Jurkat, Clone E6-1 (cell line): ENCODE measurements around the gene ALG1.
"Not testable (repeated sequence)": the region's sequence is repeated elsewhere in the genome, so short reads cannot be mapped to it uniquely, and the experiment has no call there.

Experiments used
- DNase-seq: peaks from one replicate; pipeline ENCODE4 v3.0.0-alpha.2; 2011; ENCODE audit warnings: low read depth, low spot score
- H3K4me3 ChIP-seq: 2 replicates; pipeline ENCODE4 v1.5.1; 2011; ENCODE audit warnings: mild to moderate bottlenecking, low read length, control low read depth, moderate library complexity

ALG1 gene

DNA sequence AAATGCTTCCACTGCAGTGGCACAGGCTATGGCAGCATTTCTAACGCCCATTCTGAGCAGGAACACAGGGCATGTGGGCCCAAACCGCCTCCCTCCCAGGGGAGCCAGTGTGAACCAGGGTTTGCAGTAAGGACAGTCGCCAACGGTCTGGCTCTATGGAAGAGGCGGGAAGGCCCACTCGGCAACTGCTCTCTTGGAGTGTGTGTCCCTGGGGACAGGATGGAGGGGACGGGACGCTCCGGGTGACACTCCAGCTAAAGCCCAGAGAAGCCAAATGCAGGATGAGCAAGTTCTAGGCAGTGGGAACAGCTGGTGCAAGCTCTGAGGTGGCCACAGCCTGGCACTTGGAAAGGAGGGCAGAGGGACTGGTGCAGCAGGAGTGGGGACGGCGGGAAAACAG, 22.1 kb downstream of the ALG1 start:
- DNase-seq, H3K4me3 ChIP-seq: not testable (repeated sequence)

DNA sequence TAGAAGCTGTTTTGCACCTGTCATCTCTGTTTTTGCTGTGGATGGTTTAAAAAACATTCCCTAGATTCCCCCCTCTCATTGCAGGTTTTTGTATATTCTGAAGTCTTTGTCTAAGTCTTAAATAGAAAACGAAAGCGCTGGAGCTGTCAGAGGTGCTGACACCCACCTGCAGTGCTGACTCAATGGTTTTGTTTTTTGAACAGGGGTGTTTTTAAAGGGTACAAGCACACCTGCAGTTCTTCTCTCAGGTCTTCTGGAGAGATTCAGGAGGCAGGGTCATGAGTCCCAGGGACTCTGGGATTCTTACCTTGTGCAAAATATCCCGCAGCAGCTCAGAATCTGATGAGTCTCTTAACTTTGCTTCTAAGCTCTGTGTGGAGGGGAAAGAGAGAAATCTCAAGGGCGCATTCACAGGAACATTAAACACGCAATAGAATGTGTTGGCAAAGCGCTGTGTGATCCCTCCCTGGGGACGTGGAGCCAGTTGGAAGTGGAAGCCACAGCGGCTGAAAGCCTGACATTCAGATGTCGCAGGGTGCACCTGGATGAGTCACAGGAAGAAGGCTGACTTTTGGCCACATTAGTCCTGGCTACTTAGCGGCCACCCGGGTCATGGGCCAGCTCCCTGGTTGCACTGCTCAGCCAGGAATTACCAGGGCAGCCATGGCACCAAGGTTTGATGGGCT, 23.6 kb downstream of the ALG1 start:
- H3K4me3 ChIP-seq, DNase-seq: not testable (repeated sequence)

DNA sequence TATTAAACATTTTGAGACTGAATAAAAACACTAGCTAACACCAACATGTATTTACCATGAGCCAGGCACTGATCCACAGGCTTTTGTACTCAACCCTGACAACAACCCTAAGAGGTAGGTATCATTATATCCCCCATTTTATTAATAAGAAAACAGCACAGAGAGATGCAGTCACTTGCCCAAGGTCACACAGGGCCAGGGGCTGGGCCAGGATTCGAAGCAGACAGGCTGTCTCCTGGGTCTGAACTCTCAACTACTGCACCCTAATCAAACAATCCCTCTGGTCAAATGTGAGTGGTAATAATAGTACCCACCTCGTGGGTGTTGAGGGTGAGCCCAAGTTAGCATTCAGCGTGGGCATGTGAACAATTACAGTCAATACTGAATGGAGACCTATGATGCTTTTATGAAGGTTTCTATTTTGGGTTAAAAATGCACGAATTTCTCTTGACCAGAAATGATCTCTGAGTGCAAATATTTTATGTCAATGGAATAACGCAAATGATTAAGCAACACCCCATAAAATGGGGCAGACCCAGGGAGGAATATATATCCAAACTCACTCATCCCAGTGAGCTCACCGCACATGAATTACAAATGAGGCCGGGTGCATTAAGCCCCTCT, 24.9 kb downstream of the ALG1 start:
- peak overlapping the region; percentile 74 for H3K4me3 ChIP-seq
- not testable (repeated sequence) for DNase-seq

DNA sequence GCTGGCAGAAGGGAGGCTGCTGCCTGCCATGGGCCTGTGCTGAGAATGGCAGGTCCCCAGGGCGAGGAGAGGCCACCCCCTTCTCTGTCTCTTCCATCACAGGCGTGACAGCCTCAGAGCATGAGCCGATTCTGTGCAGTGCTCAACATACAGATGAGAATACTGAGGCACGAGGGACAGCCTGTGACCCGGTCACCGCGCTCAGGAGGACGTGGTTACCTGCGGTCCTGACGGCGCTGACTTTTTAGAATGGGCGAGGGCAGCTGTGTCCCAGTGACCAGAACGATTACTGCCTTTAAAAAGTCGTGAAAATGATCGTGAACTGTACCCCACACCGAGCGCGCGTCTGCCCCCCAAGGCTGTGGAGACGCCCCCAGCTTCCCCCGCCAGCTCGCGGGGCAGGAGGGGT, 25.4 kb downstream of the ALG1 start:
- peak overlapping the region; percentile 74 for H3K4me3 ChIP-seq
- not testable (repeated sequence) for DNase-seq

DNA sequence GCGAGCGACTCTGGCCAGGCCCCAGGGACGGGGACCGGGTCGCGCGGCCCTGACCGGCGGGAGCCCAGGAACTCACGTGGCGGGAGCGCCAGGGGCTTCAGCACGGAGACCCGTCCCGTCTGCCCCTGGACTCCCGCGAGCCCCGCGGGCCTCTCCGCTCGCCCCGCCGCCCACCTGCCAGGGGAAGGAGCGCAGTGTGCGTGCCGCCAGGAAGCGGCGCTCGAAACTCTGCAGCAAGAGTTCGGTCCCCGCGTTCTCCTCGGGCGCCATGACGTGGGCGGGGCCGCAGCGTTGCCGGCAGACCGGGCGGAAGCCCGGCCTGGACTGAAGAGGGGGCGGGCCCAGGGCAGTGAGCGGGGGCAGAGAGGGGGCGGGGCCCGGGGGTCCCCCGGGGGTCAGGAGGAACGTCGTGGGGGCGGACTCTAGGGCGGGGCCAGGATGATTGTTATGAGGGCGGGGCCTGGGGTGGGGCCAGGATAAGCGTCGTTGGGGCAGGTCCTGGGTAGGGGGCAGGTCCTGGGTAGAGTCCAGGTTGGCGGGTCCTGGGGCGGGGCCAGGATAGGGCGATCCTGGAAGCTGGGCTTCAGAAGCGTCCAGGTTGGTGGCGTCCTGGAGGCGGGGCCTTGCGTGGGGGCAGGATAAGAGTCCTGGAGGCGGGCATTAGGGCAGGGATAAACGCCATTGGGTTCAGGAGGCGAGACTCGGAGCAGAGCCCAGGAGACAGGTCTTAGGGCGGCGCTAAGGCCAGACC, 26.0 kb downstream of the ALG1 start, which contains the start of gene EEF2KMT:
EEF2KMT (minus strand) TSS at position 326 of the 751 bp plus-strand sequence; CDS start at position 270, 56 bp downstream.
- DNase-seq = peak; percentile 97
- peak within 1 kb of the TSS; percentile 74 for H3K4me3 ChIP-seq

DNA sequence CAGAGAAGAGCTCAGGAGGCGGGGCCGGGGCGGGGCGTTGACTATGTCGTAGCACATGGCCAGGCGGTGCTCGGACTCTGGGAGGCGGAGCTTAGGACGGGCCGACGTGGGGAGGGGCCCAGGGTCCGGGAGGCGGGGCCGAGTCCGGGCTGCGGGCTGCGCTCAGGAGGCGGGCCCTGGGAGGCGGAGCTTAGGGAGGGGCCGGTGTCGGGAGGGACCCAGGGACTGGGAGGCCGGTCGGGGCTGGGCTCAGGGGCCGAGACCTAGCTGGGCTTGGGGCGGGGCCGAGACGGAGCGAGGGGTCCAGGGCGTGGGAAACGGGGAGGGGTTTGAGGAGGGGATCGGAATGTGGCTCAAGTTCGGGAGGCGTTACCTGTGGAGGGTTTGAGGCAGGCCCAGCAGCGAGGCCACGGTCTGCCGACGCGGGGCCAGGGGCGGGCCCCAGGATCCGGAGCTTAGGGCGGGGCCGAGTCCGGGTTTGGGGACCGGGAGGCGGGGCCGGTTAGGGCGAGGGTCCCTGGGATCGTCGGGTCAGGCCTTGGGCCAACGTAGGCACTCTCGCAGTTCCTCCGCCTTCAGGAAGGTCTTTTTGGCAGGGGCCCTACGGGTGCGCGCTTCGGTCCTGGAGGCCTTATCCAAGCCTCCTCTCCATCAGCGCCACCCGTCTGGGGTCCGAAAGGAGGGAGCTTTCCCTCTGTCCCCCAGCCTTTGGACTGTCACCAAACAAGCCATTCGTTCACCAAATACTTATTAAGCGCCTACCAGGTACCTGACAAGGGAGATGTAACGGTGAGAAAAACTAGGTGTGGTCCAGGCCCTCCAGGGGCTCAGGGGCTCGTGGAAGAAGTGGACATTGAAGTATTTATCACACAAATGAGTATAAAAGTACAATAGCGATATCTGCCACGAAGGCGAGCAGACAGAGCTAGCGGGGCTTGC, 26.8 kb downstream of the ALG1 start:
- H3K4me3 ChIP-seq = peak overlapping the region; percentile 51

DNA sequence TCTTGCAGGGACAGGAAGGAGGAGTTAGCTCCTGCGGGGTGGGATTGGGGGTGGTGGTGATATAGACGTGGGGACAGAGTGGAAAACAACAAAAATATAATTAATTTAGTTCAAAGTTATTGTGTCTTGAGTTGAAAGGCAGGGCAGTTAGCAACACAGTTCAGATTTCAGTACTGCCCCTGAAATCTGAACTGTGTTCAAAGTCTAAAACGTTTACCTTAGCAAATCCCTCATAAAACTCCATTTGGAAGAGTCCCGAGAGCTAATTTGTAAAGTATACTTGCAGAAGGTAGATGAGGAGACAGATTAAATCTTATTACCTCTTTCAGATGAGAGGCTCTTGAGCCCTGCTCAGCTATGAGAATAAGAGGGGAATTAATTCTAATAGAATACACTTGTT, 27.5 kb downstream of the ALG1 start:
- H3K4me3 ChIP-seq, DNase-seq: not testable (repeated sequence)

More for the DNA sequence above, 26.8 kb downstream of the ALG1 start:
- DNase-seq = not testable (repeated sequence)

DNA sequence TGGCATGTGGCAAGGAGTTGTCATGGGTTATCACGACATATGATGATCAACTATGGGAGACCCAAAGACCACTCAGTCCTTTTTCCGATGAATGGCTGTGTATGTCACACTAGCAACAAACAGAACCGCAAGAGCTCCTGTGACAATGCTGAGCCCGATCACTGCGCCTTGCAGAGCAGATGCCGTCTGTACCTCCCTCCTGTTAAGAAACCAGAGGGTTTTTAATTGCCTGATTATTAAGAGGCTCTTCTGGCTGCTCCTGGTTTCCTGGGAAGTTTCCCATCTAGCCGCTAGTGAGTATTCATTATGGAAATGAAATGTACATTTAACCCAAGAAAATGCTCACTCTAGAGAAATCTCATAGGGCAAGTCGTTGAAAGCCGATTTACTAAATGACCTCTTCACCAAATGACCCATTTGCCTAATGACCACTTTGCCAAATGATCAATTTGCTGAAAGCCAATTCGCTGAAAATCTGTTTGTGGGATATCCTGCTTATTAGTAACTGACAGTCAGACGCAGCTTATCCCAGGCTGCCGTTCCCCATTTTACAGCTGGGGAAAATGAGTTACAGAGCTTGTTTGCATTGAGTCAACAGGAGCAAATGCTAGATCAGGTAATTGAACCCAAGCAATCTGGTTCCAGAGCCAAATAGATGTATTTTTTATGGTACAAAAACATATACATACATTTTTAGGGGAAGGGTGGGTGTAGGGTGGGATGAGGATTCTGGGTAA, 31.8 kb downstream of the ALG1 start:
- not testable (repeated sequence) for DNase-seq

DNA sequence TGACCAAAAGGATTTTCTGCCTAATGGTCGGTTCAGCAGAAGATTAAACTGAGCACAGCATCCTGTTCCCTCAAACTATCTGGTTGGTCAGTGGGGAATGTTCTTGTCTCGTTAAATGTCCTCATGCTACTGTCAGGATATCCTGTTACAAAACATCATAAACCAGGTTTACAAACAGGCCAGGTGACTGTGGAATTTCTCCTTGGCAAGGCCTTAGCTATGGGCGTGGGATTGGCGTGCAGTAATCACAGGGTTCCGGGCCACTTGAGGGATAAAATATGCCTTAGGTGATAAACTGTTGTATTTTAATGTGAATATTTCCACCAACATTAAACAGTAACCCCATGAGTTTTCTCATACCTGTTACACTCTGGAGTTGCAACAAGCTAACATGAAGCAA, 33.4 kb downstream of the ALG1 start:
- DNase-seq, H3K4me3 ChIP-seq: not testable (repeated sequence)

More for the DNA sequence above, 31.8 kb downstream of the ALG1 start:
- H3K4me3 ChIP-seq = not testable (repeated sequence)

DNA sequence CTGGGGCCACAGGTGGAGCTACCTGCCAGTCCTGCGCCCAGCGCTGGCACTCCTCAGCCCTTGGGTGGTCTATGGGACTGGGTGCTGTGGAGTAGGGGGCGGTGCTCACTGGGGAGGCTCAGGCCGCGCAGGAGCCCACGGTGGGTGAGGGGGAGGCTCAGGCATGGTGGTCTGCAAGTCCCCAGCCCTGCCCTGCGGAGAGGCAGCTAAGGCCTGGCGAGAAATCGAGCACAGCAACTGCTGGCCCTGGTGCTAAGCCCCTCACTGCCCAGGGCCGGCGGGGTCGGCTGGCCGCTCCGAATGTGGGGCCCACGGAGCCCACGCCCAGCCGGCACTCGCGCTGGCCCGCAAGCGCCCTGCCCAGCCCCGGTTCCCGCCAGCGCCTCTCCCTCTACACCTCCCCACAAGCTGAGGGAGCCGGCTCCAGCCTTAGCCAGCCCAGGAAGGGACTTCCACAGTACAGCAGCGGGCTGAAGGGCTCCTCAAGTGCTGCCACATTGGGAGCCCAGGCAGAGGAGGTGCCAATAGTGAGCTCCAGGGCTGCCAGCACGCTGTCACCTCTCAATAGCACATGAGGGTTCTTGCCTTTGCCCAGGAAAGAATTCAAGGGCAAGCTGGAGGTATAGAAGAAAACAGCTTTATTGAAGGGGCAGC, 37.0 kb downstream of the ALG1 start:
- no peak overlapping the region for H3K4me3 ChIP-seq
- no peak for DNase-seq

DNA sequence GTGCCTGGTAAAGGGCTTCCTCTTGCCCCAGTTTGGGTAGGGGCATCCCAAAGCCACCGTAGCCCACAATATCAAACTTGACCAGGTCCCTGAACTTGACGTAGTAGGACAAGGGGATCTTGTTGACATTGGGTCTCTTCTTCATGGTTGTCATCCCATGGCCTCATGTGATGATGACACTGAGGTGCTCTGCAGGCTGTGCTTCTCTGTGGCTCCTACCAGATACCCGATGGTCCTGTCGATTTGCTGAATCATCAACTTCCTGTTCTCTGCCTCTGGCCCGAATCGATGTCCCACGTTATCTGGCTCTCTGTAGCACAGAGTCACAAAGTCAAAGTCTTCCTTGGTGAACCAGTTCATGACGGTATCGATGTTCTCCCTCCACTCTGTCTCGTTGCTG, 39.3 kb downstream of the ALG1 start:
- DNase-seq, H3K4me3 ChIP-seq: not testable (repeated sequence)

DNA sequence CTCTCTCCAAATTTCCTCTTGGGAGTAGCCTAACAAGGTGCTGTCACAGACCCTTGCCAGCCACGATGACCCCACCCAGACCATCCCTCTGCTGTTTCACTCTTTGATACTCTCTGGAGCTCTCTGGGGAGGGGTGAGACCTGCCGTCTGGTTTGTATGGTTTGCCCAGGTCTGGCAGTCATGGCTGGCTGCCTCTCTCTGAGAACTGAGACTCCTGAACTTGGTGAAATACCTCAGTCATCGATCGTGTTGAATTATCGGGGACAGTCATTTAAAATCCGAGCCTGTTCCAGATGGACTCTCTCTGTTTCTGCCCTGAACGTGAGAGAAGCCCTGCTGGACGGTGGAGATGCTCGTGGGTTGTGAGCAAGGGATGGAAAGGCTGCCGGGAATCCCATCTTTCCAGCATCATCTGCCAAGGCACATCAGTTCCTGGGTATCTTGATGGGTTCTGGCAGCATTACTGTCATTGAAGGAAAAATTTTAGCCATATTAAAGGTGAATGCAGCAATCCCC, 45.2 kb downstream of the ALG1 start:
- H3K4me3 ChIP-seq, DNase-seq: not testable (repeated sequence)

DNA sequence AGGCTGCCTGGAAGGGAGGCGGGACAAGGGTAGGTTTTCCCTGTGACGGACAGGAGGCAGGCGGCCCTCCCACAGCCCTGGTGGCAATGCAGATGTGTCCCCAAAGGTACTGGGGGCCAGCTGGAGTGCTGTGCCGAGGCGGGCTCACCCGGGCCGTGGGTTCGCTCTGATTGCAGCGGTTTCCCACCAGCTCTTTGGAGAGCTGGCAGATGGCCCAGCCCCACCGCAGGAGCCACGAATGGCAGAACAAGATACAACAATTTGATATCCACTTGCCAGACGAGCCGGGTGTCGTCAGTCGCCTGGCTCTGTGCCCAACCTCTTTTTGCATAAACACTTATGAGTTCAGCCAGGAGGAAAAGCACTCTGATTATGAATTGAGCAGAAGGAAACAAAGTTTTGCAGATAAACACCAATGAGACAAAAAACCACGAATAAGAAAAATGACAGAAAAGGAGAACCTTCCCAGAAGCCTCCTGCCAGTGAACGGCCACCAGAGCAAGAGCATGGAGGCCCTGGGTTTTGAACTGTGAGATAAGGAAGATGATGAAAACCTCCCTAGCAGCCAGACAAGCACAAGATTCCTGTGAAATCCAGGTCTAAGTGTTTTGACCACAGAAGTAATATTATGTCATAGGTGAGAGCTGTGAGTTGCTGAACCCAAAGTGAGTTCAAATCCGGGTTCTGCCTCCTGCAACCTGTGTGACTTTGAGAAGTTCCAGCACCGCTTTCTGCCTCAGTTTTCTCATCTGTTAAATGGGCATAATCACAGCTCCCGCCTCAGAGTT, 45.9 kb downstream of the ALG1 start:
- not testable (repeated sequence) for H3K4me3 ChIP-seq
- DNase-seq = peak; percentile 82

DNA sequence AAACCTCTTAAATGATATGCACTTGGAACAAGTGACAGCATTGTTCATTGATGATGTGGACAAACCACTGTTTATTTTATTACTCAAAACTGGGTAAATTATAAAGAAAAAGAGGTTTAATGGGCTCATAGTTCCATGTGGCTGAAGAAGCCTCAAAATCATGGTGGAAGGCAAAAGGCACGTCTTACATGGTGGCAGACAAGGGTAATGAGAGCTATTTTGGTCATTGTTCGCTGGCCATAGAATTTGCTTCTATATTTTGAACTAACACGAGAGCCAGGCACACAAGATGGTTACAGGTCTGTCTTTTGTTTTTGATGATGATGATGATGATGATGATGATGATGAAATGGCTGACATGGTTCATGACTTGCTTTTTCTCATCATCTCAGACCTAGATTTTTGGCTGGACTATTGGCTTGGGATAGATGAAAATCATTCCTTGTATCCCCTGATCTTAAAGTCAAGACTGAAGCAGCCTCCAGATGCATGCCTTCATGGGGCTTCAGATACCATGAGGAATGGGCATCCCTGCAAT, 59.9 kb downstream of the ALG1 start:
- not testable (repeated sequence) for H3K4me3 ChIP-seq, DNase-seq

DNA sequence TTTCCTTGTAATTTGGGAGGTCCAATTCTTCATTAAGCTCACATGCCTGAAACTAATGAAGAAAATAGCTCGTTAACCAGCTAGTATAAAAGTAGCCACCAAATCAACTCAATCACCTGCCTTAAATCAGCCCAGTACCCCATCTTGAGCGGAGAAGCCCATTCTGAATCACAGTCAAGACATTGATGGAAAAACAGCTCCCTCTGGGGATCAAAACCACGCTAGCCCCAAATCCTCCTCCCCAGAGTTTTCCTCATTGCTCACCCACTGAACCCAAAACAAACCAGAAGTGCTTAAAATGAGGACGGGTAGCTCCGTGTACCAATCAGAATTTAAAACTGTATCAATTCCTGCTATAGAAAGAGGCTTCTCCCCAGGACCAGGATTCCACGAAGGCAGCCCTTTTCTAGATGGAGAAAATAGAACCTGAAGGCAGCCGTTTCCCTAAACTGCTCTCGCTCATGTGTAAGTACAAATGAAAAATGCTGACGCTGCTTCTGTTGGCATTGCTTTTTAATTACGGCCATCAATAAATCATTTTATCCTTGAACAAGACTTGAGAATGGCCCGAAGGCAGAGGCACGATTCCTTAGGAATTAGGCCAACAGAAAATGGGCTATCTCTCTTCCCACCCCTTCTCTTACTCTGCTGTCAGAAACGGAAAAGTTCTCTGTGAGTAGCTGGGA, 61.4 kb downstream of the ALG1 start:
- not testable (repeated sequence) for H3K4me3 ChIP-seq, DNase-seq
